ENCODE measurements around the gene PKMYT1. TPM values are rescaled to one million over a fixed set of nuclear protein-coding genes. Genes with fewer than 3 reads are reported as not detected.

PKMYT1 gene
- polyA plus RNA-seq, 1 donor from 2014 or later, result 2.9 TPM

DNA sequence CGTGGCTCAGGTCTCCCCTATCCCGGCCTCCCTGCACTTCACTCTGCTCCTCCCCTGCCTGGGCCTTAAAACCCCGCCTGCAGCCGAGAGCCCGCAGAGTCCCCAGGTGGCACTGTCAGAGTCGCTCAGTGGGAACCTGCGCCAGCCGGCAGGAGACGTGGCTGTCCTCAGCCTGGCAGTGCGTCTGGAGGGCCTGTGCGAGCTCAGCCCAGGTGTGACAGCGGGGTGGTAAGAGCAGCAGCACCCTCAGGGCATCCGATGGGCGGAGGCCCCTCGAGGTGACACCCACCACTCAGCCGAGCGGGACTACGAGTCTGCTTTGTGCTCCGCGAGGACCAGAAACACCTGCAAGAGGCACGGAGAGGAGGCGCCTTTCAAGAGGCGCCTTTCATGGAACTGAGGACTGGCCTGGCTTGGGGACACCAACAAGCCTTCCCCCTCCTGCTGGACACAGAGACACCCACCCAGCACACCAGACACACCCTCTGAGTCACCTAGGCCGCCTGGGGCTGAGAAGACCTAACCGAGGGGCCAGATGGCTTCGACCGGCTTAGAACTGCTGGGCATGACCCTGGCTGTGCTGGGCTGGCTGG is 32.7 kb upstream of the PKMYT1 start, which contains the start of gene CLDN9:
Gene CLDN9, plus strand, starts transcription at position 96 of the 593 bp plus-strand sequence. Its CDS starts 440 bp downstream, at position 536.
- H3K36me3 ChIP-seq (ENCODE audit: insufficient read depth, low read length), result no peaks in the 10 kb centered on the region
- no peak for TF ChIP-seq MXI1 (conservative IDR thresholded peaks at IDR 0.05; ENCODE audit: poor library complexity, severe bottlenecking)
- TF ChIP-seq RAD21 (conservative IDR thresholded peaks at IDR 0.05), result no peak
- TF ChIP-seq, protein P1, sequence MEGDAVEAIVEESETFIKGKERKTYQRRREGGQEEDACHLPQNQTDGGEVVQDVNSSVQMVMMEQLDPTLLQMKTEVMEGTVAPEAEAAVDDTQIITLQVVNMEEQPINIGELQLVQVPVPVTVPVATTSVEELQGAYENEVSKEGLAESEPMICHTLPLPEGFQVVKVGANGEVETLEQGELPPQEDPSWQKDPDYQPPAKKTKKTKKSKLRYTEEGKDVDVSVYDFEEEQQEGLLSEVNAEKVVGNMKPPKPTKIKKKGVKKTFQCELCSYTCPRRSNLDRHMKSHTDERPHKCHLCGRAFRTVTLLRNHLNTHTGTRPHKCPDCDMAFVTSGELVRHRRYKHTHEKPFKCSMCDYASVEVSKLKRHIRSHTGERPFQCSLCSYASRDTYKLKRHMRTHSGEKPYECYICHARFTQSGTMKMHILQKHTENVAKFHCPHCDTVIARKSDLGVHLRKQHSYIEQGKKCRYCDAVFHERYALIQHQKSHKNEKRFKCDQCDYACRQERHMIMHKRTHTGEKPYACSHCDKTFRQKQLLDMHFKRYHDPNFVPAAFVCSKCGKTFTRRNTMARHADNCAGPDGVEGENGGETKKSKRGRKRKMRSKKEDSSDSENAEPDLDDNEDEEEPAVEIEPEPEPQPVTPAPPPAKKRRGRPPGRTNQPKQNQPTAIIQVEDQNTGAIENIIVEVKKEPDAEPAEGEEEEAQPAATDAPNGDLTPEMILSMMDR (IDR thresholded peaks at IDR 0.05; ENCODE audit: poor library complexity, severe bottlenecking), result no peak
- no peak for TF ChIP-seq EP300 (conservative IDR thresholded peaks at IDR 0.05; ENCODE audit: poor library complexity, severe bottlenecking)
- TF ChIP-seq TAF1 (IDR thresholded peaks at IDR 0.05; ENCODE audit: low read depth), result no peak
- no peak for TF ChIP-seq EZH2 (IDR thresholded peaks at IDR 0.05; ENCODE audit: borderline replicate concordance, insufficient read depth, low read length, poor library complexity, severe bottlenecking)
- TF ChIP-seq SMC3 (conservative IDR thresholded peaks at IDR 0.05; ENCODE audit: poor library complexity), result no peak
- TF ChIP-seq, protein P2, sequence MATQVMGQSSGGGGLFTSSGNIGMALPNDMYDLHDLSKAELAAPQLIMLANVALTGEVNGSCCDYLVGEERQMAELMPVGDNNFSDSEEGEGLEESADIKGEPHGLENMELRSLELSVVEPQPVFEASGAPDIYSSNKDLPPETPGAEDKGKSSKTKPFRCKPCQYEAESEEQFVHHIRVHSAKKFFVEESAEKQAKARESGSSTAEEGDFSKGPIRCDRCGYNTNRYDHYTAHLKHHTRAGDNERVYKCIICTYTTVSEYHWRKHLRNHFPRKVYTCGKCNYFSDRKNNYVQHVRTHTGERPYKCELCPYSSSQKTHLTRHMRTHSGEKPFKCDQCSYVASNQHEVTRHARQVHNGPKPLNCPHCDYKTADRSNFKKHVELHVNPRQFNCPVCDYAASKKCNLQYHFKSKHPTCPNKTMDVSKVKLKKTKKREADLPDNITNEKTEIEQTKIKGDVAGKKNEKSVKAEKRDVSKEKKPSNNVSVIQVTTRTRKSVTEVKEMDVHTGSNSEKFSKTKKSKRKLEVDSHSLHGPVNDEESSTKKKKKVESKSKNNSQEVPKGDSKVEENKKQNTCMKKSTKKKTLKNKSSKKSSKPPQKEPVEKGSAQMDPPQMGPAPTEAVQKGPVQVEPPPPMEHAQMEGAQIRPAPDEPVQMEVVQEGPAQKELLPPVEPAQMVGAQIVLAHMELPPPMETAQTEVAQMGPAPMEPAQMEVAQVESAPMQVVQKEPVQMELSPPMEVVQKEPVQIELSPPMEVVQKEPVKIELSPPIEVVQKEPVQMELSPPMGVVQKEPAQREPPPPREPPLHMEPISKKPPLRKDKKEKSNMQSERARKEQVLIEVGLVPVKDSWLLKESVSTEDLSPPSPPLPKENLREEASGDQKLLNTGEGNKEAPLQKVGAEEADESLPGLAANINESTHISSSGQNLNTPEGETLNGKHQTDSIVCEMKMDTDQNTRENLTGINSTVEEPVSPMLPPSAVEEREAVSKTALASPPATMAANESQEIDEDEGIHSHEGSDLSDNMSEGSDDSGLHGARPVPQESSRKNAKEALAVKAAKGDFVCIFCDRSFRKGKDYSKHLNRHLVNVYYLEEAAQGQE (IDR thresholded peaks at IDR 0.05; ENCODE audit: borderline replicate concordance), result no peak
- no peak for TF ChIP-seq POLR2AphosphoS5 (IDR thresholded peaks at IDR 0.05)
- no peaks in the 10 kb centered on the region for H3K79me2 ChIP-seq (replicated peaks; ENCODE audit: insufficient read depth, low read length)
- no peaks in the 10 kb centered on the region for H3F3A ChIP-seq (ENCODE audit: insufficient read depth, low read length, poor library complexity, severe bottlenecking)
- H4K20me1 ChIP-seq (ENCODE audit: insufficient read depth), result no peaks in the 10 kb centered on the region
- peaks cover 52% of the 10 kb centered on the region for H3K27me3 ChIP-seq (ENCODE audit: insufficient read depth, low read depth, low read length)
- no peak within 1 kb of the TSS for H3K4me2 ChIP-seq (ENCODE audit: low read length)
- H2AFZ ChIP-seq (ENCODE audit: low read depth, low read length), result no peak within 1 kb of the TSS
- H3K9me3 ChIP-seq (ENCODE audit: low read length), result no peaks in the 10 kb centered on the region
- H3K4me3 ChIP-seq (ENCODE audit: low read length), result no peak within 1 kb of the TSS
- H3K9me2 ChIP-seq (ENCODE audit: insufficient read depth, low read length), result no peaks in the 10 kb centered on the region
- H3K27ac ChIP-seq (ENCODE audit: low read length), result no peak within 1 kb of the TSS
- H3K9ac ChIP-seq (ENCODE audit: low read length), result no peak within 1 kb of the TSS

DNA sequence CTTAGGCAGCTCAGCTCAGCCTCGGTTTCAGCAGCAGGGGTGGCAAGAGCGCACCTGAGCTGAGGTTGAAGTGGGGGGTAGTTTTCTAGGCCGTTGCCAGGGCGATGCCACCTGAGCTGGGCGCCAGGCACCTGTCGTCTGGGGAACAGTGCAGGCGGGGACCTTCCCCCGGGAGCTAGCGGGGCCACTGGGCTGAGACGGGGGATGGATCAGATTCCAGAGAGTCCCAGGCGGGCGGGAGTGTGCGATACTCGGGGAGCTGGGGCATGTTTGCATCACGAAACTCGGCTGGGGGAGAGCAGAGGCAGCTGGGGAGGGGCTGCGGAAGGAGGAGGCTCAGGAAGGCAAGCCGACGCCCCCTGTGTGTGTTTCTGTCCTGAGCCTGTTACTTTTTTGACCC is 32.0 kb upstream of the PKMYT1 start:
- Histone ChIP-seq H3K36me3 (ENCODE audit: insufficient read depth, low read length) (no peaks in the 10 kb centered on the region), H3K79me2 (replicated peaks; ENCODE audit: insufficient read depth, low read length) (no peaks in the 10 kb centered on the region), H3K4me2 (ENCODE audit: low read length) (no peak overlapping the region), H3K27me3 (ENCODE audit: insufficient read depth, low read depth, low read length) (peaks cover 52% of the 10 kb centered on the region), H3K9me3 (ENCODE audit: low read length) (no peaks in the 10 kb centered on the region), H3K9ac (ENCODE audit: low read length) (no peak overlapping the region), H2AFZ (ENCODE audit: low read depth, low read length) (no peak overlapping the region), H3K27ac (ENCODE audit: low read length) (no peak overlapping the region), H3F3A (ENCODE audit: insufficient read depth, low read length, poor library complexity, severe bottlenecking) (no peaks in the 10 kb centered on the region), H3K9me2 (ENCODE audit: insufficient read depth, low read length) (no peaks in the 10 kb centered on the region), H3K4me3 (ENCODE audit: low read length) (no peak overlapping the region), H4K20me1 (ENCODE audit: insufficient read depth) (no peaks in the 10 kb centered on the region)
- TF ChIP-seq, protein P2 (IDR thresholded peaks at IDR 0.05; ENCODE audit: borderline replicate concordance), result no peak
- TF ChIP-seq EZH2 (IDR thresholded peaks at IDR 0.05; ENCODE audit: borderline replicate concordance, insufficient read depth, low read length, poor library complexity, severe bottlenecking), result no peak
- TF ChIP-seq, protein P1 (IDR thresholded peaks at IDR 0.05; ENCODE audit: poor library complexity, severe bottlenecking), result no peak
- TF ChIP-seq TAF1 (IDR thresholded peaks at IDR 0.05; ENCODE audit: low read depth), result no peak
- TF ChIP-seq SMC3 (conservative IDR thresholded peaks at IDR 0.05; ENCODE audit: poor library complexity), result no peak
- no peak for TF ChIP-seq MXI1 (conservative IDR thresholded peaks at IDR 0.05; ENCODE audit: poor library complexity, severe bottlenecking)
- no peak for TF ChIP-seq EP300 (conservative IDR thresholded peaks at IDR 0.05; ENCODE audit: poor library complexity, severe bottlenecking)
- no peak for TF ChIP-seq RAD21 (conservative IDR thresholded peaks at IDR 0.05)
- no peak for TF ChIP-seq POLR2AphosphoS5 (IDR thresholded peaks at IDR 0.05)
